Inflammatory macrophage (primary cell): ENCODE measurements around the gene USP16.

ENCODE experiments used
- DNase-seq, 2 donors: peaks; one replicate each; pipeline ENCODE4 v3.0.0-alpha.2; 2020 to 2022

USP16 gene

GRCh38 chr21:29084372-29084771 lies 59.9 kb downstream of the USP16 start:
- DNase-seq: no peak

GRCh38 chr21:29085106-29085752 lies 60.8 kb downstream of the USP16 start:
- no peak for DNase-seq

- DNase-seq: peak; percentile 56 to 57
These were observed 66.6 kb downstream of the USP16 start for GRCh38 chr21:29091033-29091432.

GRCh38 chr21:29092102-29092959 lies 67.9 kb downstream of the USP16 start:
- peak; percentile 5 to 20 for DNase-seq

GRCh38 chr21:29096218-29097015 lies 71.9 kb downstream of the USP16 start:
- DNase-seq: peak; percentile 55 to 64

GRCh38 chr21:29098156-29098555 lies 73.7 kb downstream of the USP16 start:
- no peak for DNase-seq

- peak; percentile 67 to 72 for DNase-seq
These were observed 78.4 kb downstream of the USP16 start for GRCh38 chr21:29102791-29103257.
